MCF 10A (cell line): ENCODE results near the gene RBM39. TPM values are rescaled to one million over a fixed set of nuclear protein-coding genes. Genes with fewer than 3 reads are reported as not detected.
A peak's percentile ranks its signal among the peaks of the same experiment; 100 is the strongest.
"Not testable (repeated sequence)": the region's sequence is repeated elsewhere in the genome, so short reads cannot be mapped to it uniquely, and the experiment has no call there.

Source experiments
- BruUV-seq: library from RNA; stranded (reverse); fragments of 400-500 nt; replicated peaks from 2 replicates; lab custom pipeline; 2021; lab: Mats Ljungman, UMichigan
- CTCF ChIA-PET: fragments of 300-600 bp; sonication (Branson Sonifier 250); formaldehyde crosslinking; extraction: SDS; loops from one replicate; lab custom pipeline; 2021; ENCODE audit warnings: antibody characterized with exemption, inconsistent platforms; lab: Yijun Ruan, JAX
- POLR2A ChIA-PET: fragments of 300-600, 350-650 bp; sonication (Branson Sonifier 250); formaldehyde crosslinking; extraction: SDS; loops from one replicate; lab custom pipeline; 2020; ENCODE audit warnings: antibody characterized with exemption, inconsistent platforms; lab: Yijun Ruan, JAX
- DNase-seq: peaks from one replicate; pipeline ENCODE4 v3.0.0-alpha.2; 2018; ENCODE audit not compliant: unreplicated experiment
- H3K27ac Mint-ChIP-seq: one replicate; pipeline ENCODE4 v1.8.0; 2022; ENCODE audit warnings: mild to moderate bottlenecking, low read depth, mixed read lengths; ENCODE audit not compliant: unreplicated experiment
- H3K27me3 Mint-ChIP-seq: one replicate; pipeline ENCODE4 v1.8.0; 2022; ENCODE audit warnings: mixed read lengths; ENCODE audit not compliant: insufficient read depth, unreplicated experiment
- H3K36me3 Mint-ChIP-seq: one replicate; pipeline ENCODE4 v1.8.0; 2022; ENCODE audit warnings: mild to moderate bottlenecking, moderate library complexity, mixed read lengths; ENCODE audit not compliant: insufficient read depth, unreplicated experiment
- H3K4me1 Mint-ChIP-seq: one replicate; pipeline ENCODE4 v1.8.0; 2022; ENCODE audit warnings: mixed read lengths; ENCODE audit not compliant: insufficient read depth, unreplicated experiment
- H3K4me3 Mint-ChIP-seq: one replicate; pipeline ENCODE4 v1.8.0; 2022; ENCODE audit warnings: mild to moderate bottlenecking, moderate library complexity, mixed read lengths; ENCODE audit not compliant: unreplicated experiment
- H3K9me3 Mint-ChIP-seq: one replicate; pipeline ENCODE4 v1.8.0; 2022; ENCODE audit warnings: mixed read lengths; ENCODE audit not compliant: unreplicated experiment
- CTCF ChIP-seq: fragments of 200-600 bp; IDR thresholded peaks from one replicate; pipeline ENCODE4 v1.8.0; 2022; ENCODE audit warnings: antibody characterized with exemption, mild to moderate bottlenecking; ENCODE audit not compliant: unreplicated experiment
- intact Hi-C: fragments of 100-400 bp; cut with micrococcal nuclease; formaldehyde crosslinking; loops from 2 replicates; pipeline ENCODE4 v1.14.1; 2022
- total RNA-seq: library from RNA; stranded (reverse); gene quantifications from 2 replicates; pipeline ENCODE4 v1.2.3, GENCODE V29; 2022

RBM39 gene
- total RNA-seq, 1 experiment from 2014 or later: 438 TPM

GRCh38 chr20:35718972-35719635 is 23.0 kb downstream of the RBM39 start:
- peaks cover 6% of the 10 kb centered on the region for H3K4me1 Mint-ChIP-seq
- H3K9me3 Mint-ChIP-seq: no peaks in the 10 kb centered on the region
- intact Hi-C loops: no loop called here
- H3K27me3 Mint-ChIP-seq: no peaks in the 10 kb centered on the region
- DNase-seq: no peak
- no peak overlapping the region for H3K27ac Mint-ChIP-seq
- peaks cover 100% of the 10 kb centered on the region for H3K36me3 Mint-ChIP-seq
- ChIA-PET CTCF (interaction anchor here (0.6 to 1.3 kb wide), 5 partner anchors 9 to 417 kb away, joined by 3 to 6 read pairs (median 5); no protein-coding TSS in a partner anchor), POLR2A (interaction anchor here (0.6 to 8.8 kb wide), 12 partner anchors 9 to 331 kb away, joined by 3 to 130 read pairs (median 8); partner anchors contain the start of genes CPNE1, NFS1, RBM12 and RBM39)
- BruUV-seq: no TSS peak
- TF ChIP-seq CTCF: no peak
- no peak overlapping the region for H3K4me3 Mint-ChIP-seq

- intact Hi-C loops, BruUV-seq, H3K4me3 Mint-ChIP-seq, H3K4me1 Mint-ChIP-seq, H3K9me3 Mint-ChIP-seq, H3K27me3 Mint-ChIP-seq, DNase-seq: not testable (repeated sequence)
- Mint-ChIP-seq H3K36me3 (peaks cover 100% of the 10 kb centered on the region), H3K27ac (peak overlapping the region; percentile 69)
- POLR2A ChIA-PET: interaction anchor here (0.6 to 8.8 kb wide), 12 partner anchors 8 to 330 kb away, joined by 3 to 130 read pairs (median 8); partner anchors contain the start of genes CPNE1, NFS1, RBM12 and RBM39
- CTCF ChIA-PET: interaction anchor here (0.6 to 1.3 kb wide), 3 partner anchors 10 to 416 kb away, joined by 3 to 5 read pairs (median 3); no protein-coding TSS in a partner anchor
These were observed 23.7 kb downstream of the RBM39 start for GRCh38 chr20:35718321-35718720.

- no peaks in the 10 kb centered on the region for H3K9me3 Mint-ChIP-seq
- no TSS peak for BruUV-seq
- no peak overlapping the region for H3K4me3 Mint-ChIP-seq
- no peaks in the 10 kb centered on the region for H3K27me3 Mint-ChIP-seq
- no peak for TF ChIP-seq CTCF
- no peak for DNase-seq
- POLR2A ChIA-PET: interaction anchor here (1.3 to 8.8 kb wide), 4 partner anchors 13 to 171 kb away, joined by 4 to 130 read pairs (median 5); partner anchors contain the start of genes NFS1 and ROMO1
- peaks cover 100% of the 10 kb centered on the region for H3K36me3 Mint-ChIP-seq
- intact Hi-C loops: no loop called here
- CTCF ChIA-PET: interaction anchor here (0.6 to 0.7 kb wide), 2 partner anchors 8 to 21 kb away, joined by 3 read pairs; no protein-coding TSS in a partner anchor
- peaks cover 4% of the 10 kb centered on the region for H3K4me1 Mint-ChIP-seq
- H3K27ac Mint-ChIP-seq: no peak overlapping the region
These were observed 25.7 kb downstream of the RBM39 start for GRCh38 chr20:35716330-35716729.

GRCh38 chr20:35715652-35716051 is 26.4 kb downstream of the RBM39 start:
- H3K4me3 Mint-ChIP-seq: no peak overlapping the region
- TF ChIP-seq CTCF: no peak
- ChIA-PET POLR2A (interaction anchor here (2.0 to 8.8 kb wide), 3 partner anchors 12 to 171 kb away, joined by 4 to 130 read pairs (median 6); partner anchors contain the start of genes NFS1 and ROMO1), CTCF (interaction anchor here (0.6 to 1.0 kb wide), 2 partner anchors 67 to 423 kb away, joined by 3 read pairs; no protein-coding TSS in a partner anchor)
- no peak overlapping the region for H3K27ac Mint-ChIP-seq
- no peaks in the 10 kb centered on the region for H3K27me3 Mint-ChIP-seq
- peaks cover 11% of the 10 kb centered on the region for H3K4me1 Mint-ChIP-seq
- no TSS peak for BruUV-seq
- H3K36me3 Mint-ChIP-seq: peaks cover 100% of the 10 kb centered on the region
- intact Hi-C loops: no loop called here
- H3K9me3 Mint-ChIP-seq: no peaks in the 10 kb centered on the region
- no peak for DNase-seq
